ENCODE measurements around the gene CARM1. TPM values are rescaled to one million over a fixed set of nuclear protein-coding genes. Genes with fewer than 3 reads are reported as not detected.

Gene CARM1
- polyA plus RNA-seq, 1 experiment: 33.7 TPM

DNA sequence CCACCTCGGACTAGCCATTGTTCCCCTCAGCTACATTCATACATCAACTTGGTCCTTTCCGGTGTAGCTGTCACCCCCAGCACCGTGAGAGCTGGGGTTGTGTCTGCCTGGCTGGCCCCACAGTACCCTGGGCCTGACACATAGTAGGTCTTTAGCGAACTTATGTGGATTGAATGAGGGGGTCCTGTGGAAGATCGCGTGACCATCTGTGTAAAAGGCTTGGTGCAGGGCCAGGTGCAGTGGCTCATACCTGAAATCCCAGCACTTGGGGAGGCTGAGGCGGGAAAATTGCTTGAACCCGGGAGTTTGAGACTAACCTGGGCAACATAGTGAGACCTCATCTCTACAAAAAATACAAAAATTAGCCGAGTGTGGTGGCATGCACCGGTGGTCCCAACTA lies 91.5 kb downstream of the CARM1 start:
- no peak for DNase-seq (ENCODE audit: low read depth)
- TF ChIP-seq, protein P1, sequence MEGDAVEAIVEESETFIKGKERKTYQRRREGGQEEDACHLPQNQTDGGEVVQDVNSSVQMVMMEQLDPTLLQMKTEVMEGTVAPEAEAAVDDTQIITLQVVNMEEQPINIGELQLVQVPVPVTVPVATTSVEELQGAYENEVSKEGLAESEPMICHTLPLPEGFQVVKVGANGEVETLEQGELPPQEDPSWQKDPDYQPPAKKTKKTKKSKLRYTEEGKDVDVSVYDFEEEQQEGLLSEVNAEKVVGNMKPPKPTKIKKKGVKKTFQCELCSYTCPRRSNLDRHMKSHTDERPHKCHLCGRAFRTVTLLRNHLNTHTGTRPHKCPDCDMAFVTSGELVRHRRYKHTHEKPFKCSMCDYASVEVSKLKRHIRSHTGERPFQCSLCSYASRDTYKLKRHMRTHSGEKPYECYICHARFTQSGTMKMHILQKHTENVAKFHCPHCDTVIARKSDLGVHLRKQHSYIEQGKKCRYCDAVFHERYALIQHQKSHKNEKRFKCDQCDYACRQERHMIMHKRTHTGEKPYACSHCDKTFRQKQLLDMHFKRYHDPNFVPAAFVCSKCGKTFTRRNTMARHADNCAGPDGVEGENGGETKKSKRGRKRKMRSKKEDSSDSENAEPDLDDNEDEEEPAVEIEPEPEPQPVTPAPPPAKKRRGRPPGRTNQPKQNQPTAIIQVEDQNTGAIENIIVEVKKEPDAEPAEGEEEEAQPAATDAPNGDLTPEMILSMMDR (IDR thresholded peaks at IDR 0.05; ENCODE audit: insufficient read depth, low read depth, low read length): no peak
- POLR2A ChIA-PET: no interaction called here
- Histone ChIP-seq H3K4me3 (ENCODE audit: low read depth, low read length) (no peak overlapping the region), H3K27me3 (ENCODE audit: control insufficient read depth, insufficient read depth, low read length) (no peaks in the 10 kb centered on the region), H3K36me3 (ENCODE audit: control insufficient read depth, insufficient read depth, low read length) (no peaks in the 10 kb centered on the region)
- CTCF ChIA-PET: interaction anchor here (1.2 to 5.2 kb wide), 2 partner anchors 20 kb away, joined by 3 to 24 read pairs; no protein-coding TSS in a partner anchor

DNA sequence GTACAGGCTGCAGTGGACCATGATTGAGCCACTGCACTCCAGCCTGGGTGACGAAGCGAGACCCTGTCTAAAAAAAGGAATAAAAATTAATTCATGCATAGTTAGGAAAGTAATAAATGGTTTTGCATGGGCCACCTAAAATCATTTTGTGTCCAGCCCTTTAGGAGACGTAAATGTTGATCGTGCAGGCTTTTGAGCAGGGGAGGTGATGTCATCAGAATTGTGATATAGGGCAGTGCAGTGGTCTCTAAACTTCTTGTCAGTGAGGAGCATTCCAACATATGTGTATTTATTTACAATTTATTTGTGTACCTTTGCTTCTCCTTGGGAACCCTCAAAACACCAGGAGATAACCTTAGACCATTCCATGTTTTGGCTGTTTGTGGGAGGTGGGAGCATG lies 92.5 kb downstream of the CARM1 start:
- H3K36me3 ChIP-seq (ENCODE audit: control insufficient read depth, insufficient read depth, low read length): no peaks in the 10 kb centered on the region
- CTCF ChIA-PET: interaction anchor here (0.6 to 5.2 kb wide), 2 partner anchors 21 to 240 kb away, joined by 3 to 24 read pairs; no protein-coding TSS in a partner anchor
- TF ChIP-seq, protein P1 (IDR thresholded peaks at IDR 0.05; ENCODE audit: insufficient read depth, low read depth, low read length): no peak
- H3K27me3 ChIP-seq (ENCODE audit: control insufficient read depth, insufficient read depth, low read length): no peaks in the 10 kb centered on the region
- POLR2A ChIA-PET: no interaction called here
- no peak for DNase-seq (ENCODE audit: low read depth)
- H3K4me3 ChIP-seq (ENCODE audit: low read depth, low read length): no peak overlapping the region

DNA sequence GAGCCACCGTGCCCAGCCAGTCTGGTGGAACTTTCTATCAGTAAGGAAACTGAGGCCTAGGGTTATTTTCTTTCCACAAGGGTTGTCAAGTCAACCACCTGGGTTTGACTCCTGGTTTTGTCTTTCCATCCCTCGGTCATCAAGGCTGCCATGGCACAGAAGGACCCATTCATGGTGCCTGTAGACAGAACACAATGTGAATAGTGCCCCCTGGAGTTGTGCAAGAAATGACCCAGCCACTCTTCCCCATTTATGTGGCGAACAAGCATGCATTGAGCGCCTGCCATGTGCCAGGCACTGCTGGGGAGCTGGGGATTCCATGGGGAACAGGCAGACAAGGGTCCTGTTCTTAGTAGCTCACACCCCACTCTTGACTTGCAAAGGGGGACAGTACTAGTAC lies 93.5 kb downstream of the CARM1 start:
- no peaks in the 10 kb centered on the region for H3K27me3 ChIP-seq (ENCODE audit: control insufficient read depth, insufficient read depth, low read length)
- no peak for DNase-seq (ENCODE audit: low read depth)
- CTCF ChIA-PET: interaction anchor here (0.5 kb wide), 1 partner anchor 34 kb away, joined by 3 read pairs; no protein-coding TSS in a partner anchor
- POLR2A ChIA-PET: no interaction called here
- no peak overlapping the region for H3K4me3 ChIP-seq (ENCODE audit: low read depth, low read length)
- TF ChIP-seq, protein P1 (IDR thresholded peaks at IDR 0.05; ENCODE audit: insufficient read depth, low read depth, low read length): no peak
- no peaks in the 10 kb centered on the region for H3K36me3 ChIP-seq (ENCODE audit: control insufficient read depth, insufficient read depth, low read length)

DNA sequence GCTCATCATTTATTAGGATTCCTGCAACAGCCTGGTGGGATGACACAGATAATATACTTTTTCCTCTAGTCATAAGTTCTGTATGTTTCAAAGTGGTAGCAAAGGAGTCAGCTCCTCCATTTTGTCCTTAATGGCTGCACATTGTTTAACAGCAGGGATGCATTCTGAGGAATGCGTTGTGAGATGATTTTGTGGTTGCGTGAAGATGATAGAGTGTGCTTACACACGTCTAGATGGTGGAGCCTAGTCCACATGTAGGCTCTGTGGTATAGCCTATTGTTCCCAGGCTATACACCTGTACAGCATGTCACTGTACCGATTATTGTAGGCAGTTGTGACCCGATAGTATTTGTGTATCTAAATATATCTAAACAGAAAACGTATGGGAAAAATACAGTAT lies 94.0 kb downstream of the CARM1 start:
- POLR2A ChIA-PET: no interaction called here
- DNase-seq (ENCODE audit: low read depth): no peak
- no peaks in the 10 kb centered on the region for H3K27me3 ChIP-seq (ENCODE audit: control insufficient read depth, insufficient read depth, low read length)
- no peaks in the 10 kb centered on the region for H3K36me3 ChIP-seq (ENCODE audit: control insufficient read depth, insufficient read depth, low read length)
- TF ChIP-seq, protein P1 (IDR thresholded peaks at IDR 0.05; ENCODE audit: insufficient read depth, low read depth, low read length): no peak
- CTCF ChIA-PET: interaction anchor here (0.5 kb wide), 1 partner anchor 34 kb away, joined by 3 read pairs; no protein-coding TSS in a partner anchor
- H3K4me3 ChIP-seq (ENCODE audit: low read depth, low read length): no peak overlapping the region

DNA sequence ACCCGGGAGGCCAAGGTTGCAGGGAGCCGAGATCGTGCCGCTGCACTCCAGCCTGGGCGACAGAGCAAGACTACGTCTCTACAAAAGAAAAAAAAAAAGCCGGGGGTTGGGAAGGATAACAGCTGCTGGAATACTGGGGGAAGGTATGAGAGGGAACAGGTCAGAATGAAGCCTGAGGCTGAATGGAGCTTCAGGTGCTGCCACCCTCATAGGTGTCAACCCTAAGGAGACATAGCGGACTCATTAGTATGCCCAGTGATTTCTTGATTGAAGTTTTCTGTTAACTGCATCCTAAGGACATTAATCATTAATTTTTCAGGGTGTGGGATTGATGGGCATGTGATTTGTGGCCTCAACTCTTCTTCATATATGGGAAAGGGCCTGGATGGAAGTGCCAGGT lies 95.5 kb downstream of the CARM1 start:
- no peak overlapping the region for H3K4me3 ChIP-seq (ENCODE audit: low read depth, low read length)
- H3K27me3 ChIP-seq (ENCODE audit: control insufficient read depth, insufficient read depth, low read length): no peaks in the 10 kb centered on the region
- no peaks in the 10 kb centered on the region for H3K36me3 ChIP-seq (ENCODE audit: control insufficient read depth, insufficient read depth, low read length)
- ChIA-PET CTCF (interaction anchor here (0.9 to 1.5 kb wide), 2 partner anchors 16 to 25 kb away, joined by 3 read pairs; no protein-coding TSS in a partner anchor), POLR2A (interaction anchor here (0.7 kb wide), 1 partner anchor 9 kb away, joined by 10 read pairs; no protein-coding TSS in a partner anchor)
- DNase-seq (ENCODE audit: low read depth): no peak
- TF ChIP-seq, protein P1 (IDR thresholded peaks at IDR 0.05; ENCODE audit: insufficient read depth, low read depth, low read length): no peak
